Transverse colon (tissue), 4 donors: Measurements from ENCODE around the gene OR5K2. TPM values are rescaled to one million over a fixed set of nuclear protein-coding genes. Genes with fewer than 3 reads are reported as not detected.

Source experiments
- DNase-seq: peaks from one replicate; pipeline ENCODE4 v3.0.0-alpha.2; 2019
- H3K27ac ChIP-seq, 4 donors: fragments of 200-600 bp; sonication (generic); 2 replicates each; pipeline ENCODE4 v1.5.1; 2016 to 2018; ENCODE audit warnings: inconsistent platforms in 4 of 4
- H3K27me3 ChIP-seq: fragments of 200-600 bp; sonication (generic); 2 replicates; pipeline ENCODE4 v1.5.1; 2017; ENCODE audit warnings: inconsistent platforms
- H3K36me3 ChIP-seq, 4 donors: fragments of 200-600 bp; sonication (generic); 2 replicates each; pipeline ENCODE4 v1.5.1; 2017 to 2019; ENCODE audit warnings: inconsistent platforms in 4 of 4
- H3K4me1 ChIP-seq, 4 donors: fragments of 200-600 bp; sonication (generic); 2 replicates each; pipeline ENCODE4 v1.5.1; 2017 to 2020; ENCODE audit warnings: inconsistent platforms in 4 of 4
- H3K4me3 ChIP-seq, 4 donors: fragments of 200-600 bp; sonication (generic); 1 replicate in 1 of 4; 2 replicates in 3 of 4; pipeline versions ENCODE4 v1.5.1 to v1.6.1; 2017 to 2019; ENCODE audit warnings: inconsistent platforms in 4 of 4
- H3K9me3 ChIP-seq, 2 donors: fragments of 200-600 bp; sonication (generic); 2 replicates each; pipeline ENCODE4 v1.5.1; 2017 to 2019; ENCODE audit warnings: inconsistent platforms in 2 of 2
- CTCF ChIP-seq, 5 experiments: fragments of 200-600 bp in 3 of 5; fragments of 450-650 bp in 2 of 5; sonication (generic) in 3 of 5; IDR thresholded peaks; 1 replicate in 2 of 5; 2 replicates in 3 of 5; pipeline ENCODE4 v1.5.1; 2016 to 2017; ENCODE audit warnings: antibody characterized with exemption in 5 of 5, inconsistent platforms in 3 of 5, mild to moderate bottlenecking in 2 of 5, moderate library complexity in 1 of 5
- EP300 ChIP-seq: sonication (generic); formaldehyde crosslinking; IDR thresholded peaks from one replicate; pipeline ENCODE4 v1.6.1; 2017; ENCODE audit warnings: antibody characterized with exemption, low read depth
- POLR2A ChIP-seq: fragments of 450-650 bp; IDR thresholded peaks from one replicate; pipeline ENCODE4 v1.6.1; 2016; ENCODE audit warnings: antibody characterized with exemption, mild to moderate bottlenecking, moderate library complexity
- POLR2AphosphoS5 ChIP-seq, 3 donors: sonication (generic); formaldehyde crosslinking; IDR thresholded peaks; one replicate each; pipeline ENCODE4 v1.6.1; 2016; ENCODE audit warnings: antibody characterized with exemption in 3 of 3
- WGBS, 2 donors: methylation state at CpG; one replicate each; pipeline ENCODE4 v1.1.5; 2018; ENCODE audit warnings: low coverage in 1 of 2; 5-methylcytosine and 5-hydroxymethylcytosine counted together
- in situ Hi-C, 4 donors: fragments of 200-750 bp; cut with MboI; loops; one replicate each; pipeline versions ENCODE4 v1.15.0 to v1.15.1; 2017; ENCODE audit warnings: low sequenced_read_pairs in 3 of 4, low pct_ligation_motif_present in 1 of 4, low pct_unique_long_range_greater_than_20kb in 1 of 4
- intact Hi-C: fragments of 100-400 bp; cut with DNase I; formaldehyde crosslinking; loops from one replicate; pipeline ENCODE4 v1.15.1; 2023; ENCODE audit warnings: low total_unique reads
- total RNA-seq, 4 donors: library from RNA; depleted of rRNA; stranded (reverse); fragments of >200 nt; gene quantifications; one replicate each; pipeline ENCODE4 v1.1.0, GENCODE V29; 2016

Gene OR5K2
- total RNA-seq, 4 donors from 2014 or later, result not detected

- Histone ChIP-seq H3K4me3 (no peak overlapping the region), H3K4me1 (no peaks in the 10 kb centered on the region), H3K27me3 (no peaks in the 10 kb centered on the region), H3K9me3 (no peaks in the 10 kb centered on the region), H3K27ac (peak overlapping the region in 3 of 4 donors; percentile 33 to 42 (median 38)), H3K36me3 (no peaks in the 10 kb centered on the region)
- DNase-seq, result no peak
- in situ Hi-C loops (no loop called here), intact Hi-C loops (no loop called here)
- TF ChIP-seq EP300 (no peak), CTCF (IDR thresholded peaks at IDR 0.05) (no peak), POLR2AphosphoS5 (IDR thresholded peaks at IDR 0.05) (no peak), POLR2A (no peak)
- 74 to 80% methylated on average over 5 to 6 of the region's 6 CpGs for WGBS, 2 donors
These were observed 39.1 kb downstream of the OR5K2 start for GRCh38 chr3:98536456-98537017.

- WGBS, 2 donors, result 64 to 68% methylated on average over 3 of the region's 3 CpGs
- H3K4me3 ChIP-seq, result no peak overlapping the region
- no peaks in the 10 kb centered on the region for H3K4me1 ChIP-seq
- DNase-seq, result no peak
- H3K27me3 ChIP-seq, result no peaks in the 10 kb centered on the region
- no peaks in the 10 kb centered on the region for H3K36me3 ChIP-seq
- TF ChIP-seq POLR2AphosphoS5 (IDR thresholded peaks at IDR 0.05) (no peak), CTCF (IDR thresholded peaks at IDR 0.05) (no peak), EP300 (no peak), POLR2A (no peak)
- H3K9me3 ChIP-seq, result no peaks in the 10 kb centered on the region
- in situ Hi-C loops, result no loop called here
- peak overlapping the region in 2 of 4 donors; percentile 14 to 16 for H3K27ac ChIP-seq
- intact Hi-C loops, result no loop called here
These were observed 42.9 kb downstream of the OR5K2 start for GRCh38 chr3:98540346-98540745.

GRCh38 chr3:98541695-98542094, 44.2 kb downstream of the OR5K2 start:
- Histone ChIP-seq H3K27me3 (no peaks in the 10 kb centered on the region), H3K4me1 (no peaks in the 10 kb centered on the region), H3K27ac (no peak overlapping the region), H3K36me3 (no peaks in the 10 kb centered on the region), H3K9me3 (no peaks in the 10 kb centered on the region), H3K4me3 (no peak overlapping the region)
- TF ChIP-seq CTCF (IDR thresholded peaks at IDR 0.05) (no peak), EP300 (no peak), POLR2A (no peak), POLR2AphosphoS5 (IDR thresholded peaks at IDR 0.05) (no peak)
- 100% methylated on average over 1 of the region's 1 CpG for WGBS, 2 donors
- intact Hi-C loops (no loop called here), in situ Hi-C loops (no loop called here)
- no peak for DNase-seq

- H3K9me3 ChIP-seq, result no peaks in the 10 kb centered on the region
- H3K27me3 ChIP-seq, result no peaks in the 10 kb centered on the region
- intact Hi-C loops (no loop called here), in situ Hi-C loops (no loop called here)
- no peaks in the 10 kb centered on the region for H3K4me1 ChIP-seq
- no peaks in the 10 kb centered on the region for H3K36me3 ChIP-seq
- 88 to 100% methylated on average over 1 of the region's 1 CpG for WGBS, 2 donors
- DNase-seq, result no peak
- H3K27ac ChIP-seq, result peak overlapping the region in 1 of 4 donors; percentile 4
- no peak overlapping the region for H3K4me3 ChIP-seq
- TF ChIP-seq CTCF (IDR thresholded peaks at IDR 0.05) (no peak), EP300 (no peak), POLR2A (no peak), POLR2AphosphoS5 (IDR thresholded peaks at IDR 0.05) (no peak)
These were observed 45.1 kb downstream of the OR5K2 start for GRCh38 chr3:98542623-98543022.
